Measurements from ENCODE around the gene PRIM2. TPM values are rescaled to one million over a fixed set of nuclear protein-coding genes. Genes with fewer than 3 reads are reported as not detected.
"Not testable (repeated sequence)": the region's sequence is repeated elsewhere in the genome, so short reads cannot be mapped to it uniquely, and the experiment has no call there.

Gene PRIM2
- total and polyA plus RNA-seq, 2 of the 8 experiments (the other 6 are each of a cell fraction or from before 2014, with no cell fraction given), result 20.8 to 46.8 TPM

DNA sequence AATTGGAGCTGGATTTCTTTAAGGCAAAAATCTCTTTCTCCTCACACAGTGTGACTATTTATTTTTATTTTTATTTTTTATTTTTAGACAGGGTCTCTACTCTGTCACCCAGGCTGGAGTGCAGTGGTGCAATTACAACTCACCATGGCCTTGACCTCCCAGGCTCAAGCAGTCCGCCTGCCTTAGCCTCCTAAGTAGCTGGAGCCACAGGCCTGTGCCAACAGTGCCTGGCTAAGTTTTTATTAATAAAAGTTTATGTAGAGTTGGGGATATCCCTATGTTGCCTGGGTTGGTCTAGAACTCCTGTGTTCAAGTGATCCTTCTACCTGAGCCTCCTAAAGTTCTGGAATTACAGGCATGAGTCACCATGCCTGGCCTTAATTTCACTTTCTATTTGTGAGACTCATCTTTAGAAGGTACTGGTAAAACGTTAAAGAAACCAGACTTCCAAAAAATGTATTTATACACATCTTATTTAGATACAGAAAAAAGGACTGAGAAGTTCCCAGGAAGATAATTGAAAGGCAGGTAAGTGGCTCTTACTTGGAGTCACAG is 71.7 kb downstream of the PRIM2 start:
- H3K18ac ChIP-seq (ENCODE audit: extremely low read depth, low read length); POLR2A ChIA-PET (ENCODE audit: partially characterized antibody); H3K4ac ChIP-seq (replicated peaks; ENCODE audit: insufficient read length, low read depth, low read length); H3K4me1 ChIP-seq (replicated peaks in 1 of 4; ENCODE audit: control insufficient read depth in 3 of 4, insufficient read depth in 4 of 4, low read length in 3 of 4); H3K27ac ChIP-seq (ENCODE audit: low read depth, low read length); H3K9me3 ChIP-seq (ENCODE audit: insufficient read depth in 2 of 2, low read depth in 1 of 2, low read length in 1 of 2); H3K4me2 ChIP-seq (ENCODE audit: insufficient read depth in 1 of 2, low read depth in 2 of 2, low read length in 2 of 2); H3K14ac ChIP-seq (ENCODE audit: insufficient read length); H4K20me1 ChIP-seq (replicated peaks in 1 of 2; ENCODE audit: control insufficient read depth in 1 of 2, insufficient read depth in 2 of 2, low read length in 2 of 2); H3K23ac ChIP-seq (ENCODE audit: insufficient read length); H2BK5ac ChIP-seq (ENCODE audit: low read depth, low read length); H2BK120ac ChIP-seq (replicated peaks; ENCODE audit: low read depth, low read length); H3K23me2 ChIP-seq (ENCODE audit: low read depth, low read length); H3K36me3 ChIP-seq (ENCODE audit: control insufficient read depth in 2 of 4, insufficient read depth in 4 of 4, low read length in 3 of 4); H3K9ac ChIP-seq (replicated peaks in 1 of 4; ENCODE audit: extremely low read depth in 1 of 4, low read depth in 3 of 4, low read length in 3 of 4); H2BK20ac ChIP-seq (ENCODE audit: low read length); H4K5ac ChIP-seq (ENCODE audit: insufficient read length, low read depth, low read length); DNase-seq (ENCODE audit: low read depth in 1 of 2, low spot score in 2 of 2); FAIRE-seq; H2BK12ac ChIP-seq (ENCODE audit: low read depth, low read length); H3K27me3 ChIP-seq (replicated peaks in 1 of 4; ENCODE audit: control insufficient read depth in 3 of 4, extremely low read depth in 1 of 4, insufficient read depth in 3 of 4, low read length in 3 of 4); H4K8ac ChIP-seq (ENCODE audit: extremely low read depth, insufficient read depth, low read length); H3K79me1 ChIP-seq (ENCODE audit: low read depth, low read length); H4K91ac ChIP-seq (replicated peaks; ENCODE audit: insufficient read length, low read length); H2BK15ac ChIP-seq (ENCODE audit: low read length); H2AK5ac ChIP-seq (ENCODE audit: low read depth, low read length); CTCF ChIA-PET (ENCODE audit: partially characterized antibody); H2AFZ ChIP-seq (ENCODE audit: low read length); H3K56ac ChIP-seq (replicated peaks; ENCODE audit: insufficient read length, low read depth, low read length); H3K4me3 ChIP-seq (ENCODE audit: extremely low read depth in 1 of 4, insufficient read depth in 2 of 4, low read depth in 3 of 4, low read length in 4 of 4): not testable (repeated sequence)
- peaks cover 0 to 11% of the 10 kb centered on the region in 2 experiments; a peak in 2 of 4 replicates for H3K79me2 ChIP-seq (ENCODE audit: control insufficient read depth in 1 of 2, insufficient read depth in 2 of 2, low read length in 2 of 2)
- 85% methylated on average over 2 of the region's 2 CpGs; no CpG with 5 or more reads in 1 of the 2 experiments for WGBS, 2 experiments (ENCODE audit: extremely low coverage in 1 of 2, insufficient coverage in 1 of 2, insufficient read length in 1 of 2, insufficient replicate concordance in 2 of 2, low coverage in 1 of 2, low lambda C conversion rate in 2 of 2, missing lambda C conversion rate in 1 of 2)

DNA sequence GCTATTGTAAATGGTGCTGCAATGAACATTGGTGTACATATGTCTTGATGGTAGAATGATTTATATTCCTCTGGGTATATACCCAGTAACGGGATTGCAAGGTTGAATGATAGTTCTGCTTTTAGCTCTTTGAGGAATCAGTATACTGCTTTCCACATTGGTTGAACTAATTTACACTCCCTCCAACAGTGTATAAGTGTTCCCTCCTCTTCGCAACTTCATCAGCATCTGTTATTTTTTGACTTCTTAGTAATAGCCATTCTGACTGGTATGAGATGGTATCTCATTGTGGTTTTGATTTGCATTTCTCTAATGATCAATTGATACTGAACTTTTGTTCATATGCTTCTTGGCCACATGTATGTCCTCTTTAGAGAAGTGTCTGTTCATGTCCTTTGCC is 73.4 kb downstream of the PRIM2 start:
- FAIRE-seq; H3K23me2 ChIP-seq (ENCODE audit: low read depth, low read length); H2BK20ac ChIP-seq (ENCODE audit: low read length); H3K4me2 ChIP-seq (ENCODE audit: insufficient read depth in 1 of 2, low read depth in 2 of 2, low read length in 2 of 2); H2BK5ac ChIP-seq (ENCODE audit: low read depth, low read length); H3K9ac ChIP-seq (replicated peaks in 1 of 4; ENCODE audit: extremely low read depth in 1 of 4, low read depth in 3 of 4, low read length in 3 of 4); H2BK120ac ChIP-seq (replicated peaks; ENCODE audit: low read depth, low read length); H4K91ac ChIP-seq (replicated peaks; ENCODE audit: insufficient read length, low read length); H3K14ac ChIP-seq (ENCODE audit: insufficient read length); H3K4me1 ChIP-seq (replicated peaks in 1 of 4; ENCODE audit: control insufficient read depth in 3 of 4, insufficient read depth in 4 of 4, low read length in 3 of 4); H2BK15ac ChIP-seq (ENCODE audit: low read length); H3K18ac ChIP-seq (ENCODE audit: extremely low read depth, low read length); DNase-seq (ENCODE audit: low read depth in 1 of 2, low spot score in 2 of 2); H2AFZ ChIP-seq (ENCODE audit: low read length); CTCF ChIA-PET (ENCODE audit: partially characterized antibody); H3K9me3 ChIP-seq (ENCODE audit: insufficient read depth in 2 of 2, low read depth in 1 of 2, low read length in 1 of 2); H3K36me3 ChIP-seq (ENCODE audit: control insufficient read depth in 2 of 4, insufficient read depth in 4 of 4, low read length in 3 of 4); H3K27me3 ChIP-seq (replicated peaks in 1 of 4; ENCODE audit: control insufficient read depth in 3 of 4, extremely low read depth in 1 of 4, insufficient read depth in 3 of 4, low read length in 3 of 4); H4K8ac ChIP-seq (ENCODE audit: extremely low read depth, insufficient read depth, low read length); H2BK12ac ChIP-seq (ENCODE audit: low read depth, low read length); H3K27ac ChIP-seq (ENCODE audit: low read depth, low read length); H3K4me3 ChIP-seq (ENCODE audit: extremely low read depth in 1 of 4, insufficient read depth in 2 of 4, low read depth in 3 of 4, low read length in 4 of 4); H4K20me1 ChIP-seq (replicated peaks in 1 of 2; ENCODE audit: control insufficient read depth in 1 of 2, insufficient read depth in 2 of 2, low read length in 2 of 2); H4K5ac ChIP-seq (ENCODE audit: insufficient read length, low read depth, low read length); POLR2A ChIA-PET (ENCODE audit: partially characterized antibody); H3K23ac ChIP-seq (ENCODE audit: insufficient read length); H3K79me1 ChIP-seq (ENCODE audit: low read depth, low read length); H3K4ac ChIP-seq (replicated peaks; ENCODE audit: insufficient read length, low read depth, low read length); H2AK5ac ChIP-seq (ENCODE audit: low read depth, low read length); H3K56ac ChIP-seq (replicated peaks; ENCODE audit: insufficient read length, low read depth, low read length): not testable (repeated sequence)
- 92% methylated on average over 2 of the region's 2 CpGs; no CpG with 5 or more reads in 1 of the 2 experiments for WGBS, 2 experiments (ENCODE audit: extremely low coverage in 1 of 2, insufficient coverage in 1 of 2, insufficient read length in 1 of 2, insufficient replicate concordance in 2 of 2, low coverage in 1 of 2, low lambda C conversion rate in 2 of 2, missing lambda C conversion rate in 1 of 2)
- H3K79me2 ChIP-seq (ENCODE audit: control insufficient read depth in 1 of 2, insufficient read depth in 2 of 2, low read length in 2 of 2), result peaks cover 0 to 19% of the 10 kb centered on the region in 2 experiments; a peak in 2 of 4 replicates

Data from H1 (cell line).